ENCODE measurements around the gene PHACTR3. TPM values are rescaled to one million over a fixed set of nuclear protein-coding genes. Genes with fewer than 3 reads are reported as not detected.

PHACTR3 gene
- total RNA-seq, 4 donors from 2014 or later = 0.26 to 3.2 (median 0.57) TPM

DNA sequence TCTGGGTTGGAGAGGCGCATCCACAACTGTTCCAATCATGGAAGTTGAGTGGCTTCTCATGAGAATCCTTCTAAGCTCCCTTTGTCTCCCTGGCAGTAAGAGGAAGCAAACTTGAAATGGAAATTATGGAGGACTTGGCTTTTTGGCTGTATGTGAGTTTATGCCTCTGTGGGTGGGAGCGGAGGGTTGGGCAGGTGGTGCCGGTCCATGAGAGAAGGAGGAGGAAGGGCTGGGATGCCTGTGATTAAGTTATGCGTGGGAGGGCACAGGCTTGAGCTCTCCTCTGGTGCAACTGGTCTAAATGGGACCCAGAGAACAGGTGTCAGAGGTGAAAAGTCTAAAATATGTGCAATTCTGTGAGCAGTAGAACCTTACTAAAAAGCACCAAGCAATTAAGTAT lies 2.2 kb downstream of the PHACTR3 start:
- Histone ChIP-seq H3K4me3 (no peak overlapping the region), H3K9me3 (no peaks in the 10 kb centered on the region), H3K27me3 (peaks cover 0 to 22% of the 10 kb centered on the region in 2 donors), H3K4me1 (no peaks in the 10 kb centered on the region), H3K27ac (no peak overlapping the region), H3K36me3 (no peaks in the 10 kb centered on the region)
- DNase-seq = no peak
- intact Hi-C loops (cut with DNase I; ENCODE audit: low total_unique reads) = no loop called here
- TF ChIP-seq, protein P1, sequence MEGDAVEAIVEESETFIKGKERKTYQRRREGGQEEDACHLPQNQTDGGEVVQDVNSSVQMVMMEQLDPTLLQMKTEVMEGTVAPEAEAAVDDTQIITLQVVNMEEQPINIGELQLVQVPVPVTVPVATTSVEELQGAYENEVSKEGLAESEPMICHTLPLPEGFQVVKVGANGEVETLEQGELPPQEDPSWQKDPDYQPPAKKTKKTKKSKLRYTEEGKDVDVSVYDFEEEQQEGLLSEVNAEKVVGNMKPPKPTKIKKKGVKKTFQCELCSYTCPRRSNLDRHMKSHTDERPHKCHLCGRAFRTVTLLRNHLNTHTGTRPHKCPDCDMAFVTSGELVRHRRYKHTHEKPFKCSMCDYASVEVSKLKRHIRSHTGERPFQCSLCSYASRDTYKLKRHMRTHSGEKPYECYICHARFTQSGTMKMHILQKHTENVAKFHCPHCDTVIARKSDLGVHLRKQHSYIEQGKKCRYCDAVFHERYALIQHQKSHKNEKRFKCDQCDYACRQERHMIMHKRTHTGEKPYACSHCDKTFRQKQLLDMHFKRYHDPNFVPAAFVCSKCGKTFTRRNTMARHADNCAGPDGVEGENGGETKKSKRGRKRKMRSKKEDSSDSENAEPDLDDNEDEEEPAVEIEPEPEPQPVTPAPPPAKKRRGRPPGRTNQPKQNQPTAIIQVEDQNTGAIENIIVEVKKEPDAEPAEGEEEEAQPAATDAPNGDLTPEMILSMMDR (IDR thresholded peaks at IDR 0.05) = no peak
- TF ChIP-seq POLR2A (IDR thresholded peaks at IDR 0.05) = no peak

DNA sequence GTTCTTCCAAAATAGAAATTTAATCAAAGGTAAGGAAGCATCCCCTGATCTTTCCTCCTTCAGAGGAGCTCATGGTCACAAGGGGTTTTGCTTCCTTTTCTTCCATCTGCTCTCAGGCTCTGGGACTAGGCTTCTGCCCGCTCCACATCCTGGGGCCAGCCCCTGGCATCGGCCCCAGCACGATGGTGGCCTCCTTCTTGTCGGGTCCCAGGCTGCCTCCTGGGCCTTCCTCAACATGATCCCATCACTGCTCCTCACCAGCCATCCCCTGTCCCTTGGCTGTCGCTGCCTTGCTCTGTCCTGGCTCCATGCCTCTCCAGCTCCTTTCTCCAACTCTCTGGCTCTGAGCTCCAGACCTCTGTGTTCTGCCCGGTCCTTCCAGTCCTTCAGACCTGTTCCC lies 4.1 kb downstream of the PHACTR3 start:
- no peak overlapping the region for H3K4me3 ChIP-seq
- H3K36me3 ChIP-seq = no peaks in the 10 kb centered on the region
- H3K27me3 ChIP-seq = peaks cover 0 to 21% of the 10 kb centered on the region in 2 donors
- no peaks in the 10 kb centered on the region for H3K9me3 ChIP-seq
- no peak overlapping the region for H3K27ac ChIP-seq
- H3K4me1 ChIP-seq = no peaks in the 10 kb centered on the region
- DNase-seq = no peak
- intact Hi-C loops (cut with DNase I; ENCODE audit: low total_unique reads) = no loop called here
- TF ChIP-seq, protein P1 (IDR thresholded peaks at IDR 0.05) = no peak
- TF ChIP-seq POLR2A (IDR thresholded peaks at IDR 0.05) = no peak

DNA sequence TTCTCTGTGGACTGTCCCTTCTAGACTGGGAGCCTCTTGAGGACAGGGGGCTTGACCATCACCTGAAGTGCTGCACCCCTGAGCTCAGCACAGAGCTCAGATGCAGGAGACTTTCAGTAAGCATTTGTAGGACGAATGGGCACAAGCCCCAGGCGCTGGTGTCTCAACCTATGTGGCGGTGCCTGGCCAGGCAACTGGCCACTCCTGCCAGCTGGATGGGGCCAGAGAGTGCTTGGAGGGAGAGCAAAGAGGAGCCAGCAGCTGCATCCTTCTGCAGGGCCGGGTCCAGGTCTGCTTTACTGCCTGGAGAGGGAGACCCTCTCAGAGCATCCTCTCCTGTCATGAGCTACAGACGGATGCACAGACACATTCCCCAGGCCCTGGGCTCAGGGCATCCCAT lies 4.5 kb downstream of the PHACTR3 start:
- Histone ChIP-seq H3K4me1 (no peaks in the 10 kb centered on the region), H3K4me3 (no peak overlapping the region), H3K9me3 (no peaks in the 10 kb centered on the region), H3K36me3 (no peaks in the 10 kb centered on the region), H3K27ac (no peak overlapping the region), H3K27me3 (peaks cover 0 to 16% of the 10 kb centered on the region in 2 donors)
- no peak for DNase-seq
- intact Hi-C loops (cut with DNase I; ENCODE audit: low total_unique reads) = no loop called here
- TF ChIP-seq, protein P1 (IDR thresholded peaks at IDR 0.05) = no peak
- no peak for TF ChIP-seq POLR2A (IDR thresholded peaks at IDR 0.05)

DNA sequence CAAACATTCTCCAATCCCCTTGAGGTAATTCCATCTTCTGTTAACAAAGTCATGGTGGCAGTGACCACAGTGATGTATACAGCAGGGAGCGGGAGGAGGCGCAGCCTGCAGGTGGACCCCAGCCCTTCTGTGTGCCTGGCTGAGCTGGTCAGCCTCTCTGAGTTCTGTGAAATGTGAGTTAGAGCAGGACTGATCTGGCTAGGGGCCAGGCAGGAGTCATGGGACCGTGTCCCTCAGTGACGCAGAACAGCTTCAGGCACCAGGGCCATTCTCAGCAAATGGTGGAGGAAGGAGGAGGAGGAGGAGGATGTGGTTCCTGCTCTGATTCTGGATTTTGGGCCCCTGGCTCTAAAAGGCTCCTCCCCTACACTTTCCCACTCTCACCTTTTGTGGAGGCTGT lies 6.9 kb downstream of the PHACTR3 start:
- Histone ChIP-seq H3K27ac (no peak overlapping the region), H3K4me1 (no peaks in the 10 kb centered on the region), H3K9me3 (no peaks in the 10 kb centered on the region), H3K36me3 (no peaks in the 10 kb centered on the region), H3K4me3 (no peak overlapping the region), H3K27me3 (no peaks in the 10 kb centered on the region)
- no peak for DNase-seq
- no peak for TF ChIP-seq POLR2A (IDR thresholded peaks at IDR 0.05)
- TF ChIP-seq, protein P1 (IDR thresholded peaks at IDR 0.05) = no peak
- intact Hi-C loops (cut with DNase I; ENCODE audit: low total_unique reads) = no loop called here

DNA sequence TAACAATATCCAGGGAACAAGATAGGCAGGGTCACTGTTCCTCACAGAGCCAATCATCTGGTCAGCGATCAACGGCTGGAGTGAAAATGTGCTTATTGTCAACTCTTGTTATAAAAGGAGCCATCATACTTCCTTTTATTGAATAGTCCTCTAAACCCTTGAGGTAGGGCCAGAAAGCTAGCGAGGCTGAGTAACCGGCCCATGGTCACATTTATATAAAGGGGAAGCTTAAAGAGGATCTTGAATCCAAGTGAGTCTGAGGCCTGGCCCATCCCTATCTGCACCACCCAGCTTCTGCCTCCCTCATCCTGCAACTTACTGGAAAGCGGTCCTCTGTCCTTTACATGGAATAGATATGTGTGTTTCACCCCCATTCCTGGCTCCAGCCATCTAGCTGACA lies 9.5 kb downstream of the PHACTR3 start:
- intact Hi-C loops (cut with DNase I; ENCODE audit: low total_unique reads) = no loop called here
- H3K4me1 ChIP-seq = no peaks in the 10 kb centered on the region
- H3K27me3 ChIP-seq = no peaks in the 10 kb centered on the region
- no peaks in the 10 kb centered on the region for H3K9me3 ChIP-seq
- TF ChIP-seq POLR2A (IDR thresholded peaks at IDR 0.05) = no peak
- TF ChIP-seq, protein P1 (IDR thresholded peaks at IDR 0.05) = no peak
- DNase-seq = no peak
- no peak overlapping the region for H3K4me3 ChIP-seq
- H3K27ac ChIP-seq = no peak overlapping the region
- H3K36me3 ChIP-seq = no peaks in the 10 kb centered on the region
